ENCODE data around the gene YDJC.
"Not testable (repeated sequence)": the region's sequence is repeated elsewhere in the genome, so short reads cannot be mapped to it uniquely, and the experiment has no call there.

Gene YDJC

GRCh38 chr22:21646608-21647590, 17.1 kb upstream of the YDJC start:
- peak overlapping the region in 1 of 3 experiments; percentile 73 for H3K27ac Mint-ChIP-seq
- H3K9me3 Mint-ChIP-seq: no peaks in the 10 kb centered on the region
- H3K4me1 Mint-ChIP-seq: peaks cover 30% of the 10 kb centered on the region
- TF ChIP-seq CTCF (IDR thresholded peaks at IDR 0.05; ENCODE audit: unreplicated experiment in 3 of 3): peak; percentile 79 to 92 (median 85)
- H3K27me3 Mint-ChIP-seq (ENCODE audit: low read depth): no peaks in the 10 kb centered on the region
- peak overlapping the region; percentile 69 to 82 (median 74) for H3K4me3 Mint-ChIP-seq
- peaks cover 16% of the 10 kb centered on the region for H3K36me3 Mint-ChIP-seq (ENCODE audit: low read depth)

GRCh38 chr22:21645513-21645912, 15.7 kb upstream of the YDJC start:
- H3K27me3 Mint-ChIP-seq (ENCODE audit: low read depth); H3K27ac Mint-ChIP-seq; H3K9me3 Mint-ChIP-seq: not testable (repeated sequence)
- peaks cover 16% of the 10 kb centered on the region for H3K36me3 Mint-ChIP-seq (ENCODE audit: low read depth)
- H3K4me1 Mint-ChIP-seq: peaks cover 24% of the 10 kb centered on the region
- peak overlapping the region in 1 of 3 experiments; percentile 27 for H3K4me3 Mint-ChIP-seq

GRCh38 chr22:21643533-21644357, 13.9 kb upstream of the YDJC start:
- no peaks in the 10 kb centered on the region for H3K9me3 Mint-ChIP-seq
- peaks cover 19% of the 10 kb centered on the region for H3K4me1 Mint-ChIP-seq

GRCh38 chr22:21642584-21643448, 13.0 kb upstream of the YDJC start:
- H3K4me1 Mint-ChIP-seq: peaks cover 19% of the 10 kb centered on the region
- H3K27ac Mint-ChIP-seq: no peak overlapping the region
- no peaks in the 10 kb centered on the region for H3K9me3 Mint-ChIP-seq
- peak overlapping the region; percentile 75 to 87 (median 78) for H3K4me3 Mint-ChIP-seq
- TF ChIP-seq CTCF (IDR thresholded peaks at IDR 0.05; ENCODE audit: unreplicated experiment in 3 of 3): peak; percentile 50 to 65 (median 62)
- peaks cover 7% of the 10 kb centered on the region for H3K27me3 Mint-ChIP-seq (ENCODE audit: low read depth)
- peaks cover 16% of the 10 kb centered on the region for H3K36me3 Mint-ChIP-seq (ENCODE audit: low read depth)

More at GRCh38 chr22:21643533-21644357, 13.9 kb upstream of the YDJC start:
- Mint-ChIP-seq H3K27me3 (ENCODE audit: low read depth) (peaks cover 7% of the 10 kb centered on the region), H3K4me3 (peak overlapping the region; percentile 75 to 87 (median 78)), H3K36me3 (ENCODE audit: low read depth) (peaks cover 16% of the 10 kb centered on the region), H3K27ac (no peak overlapping the region)
- TF ChIP-seq CTCF (IDR thresholded peaks at IDR 0.05; ENCODE audit: unreplicated experiment in 3 of 3): no peak

- Mint-ChIP-seq H3K27ac (peak within 1 kb of the TSS in 2 of 3 experiments; percentile 35 to 52), H3K4me1 (peaks cover 18% of the 10 kb centered on the region), H3K27me3 (ENCODE audit: low read depth) (peaks cover 7% of the 10 kb centered on the region), H3K36me3 (ENCODE audit: low read depth) (peaks cover 16% of the 10 kb centered on the region), H3K9me3 (no peaks in the 10 kb centered on the region), H3K4me3 (peak within 1 kb of the TSS; percentile 75 to 87 (median 78))
- peak in 2 of 3 experiments; percentile 2 to 6 for TF ChIP-seq CTCF (IDR thresholded peaks at IDR 0.05; ENCODE audit: unreplicated experiment in 3 of 3)
Measured at GRCh38 chr22:21641789-21642583, 12.2 kb upstream of the YDJC start, which contains the start of gene SDF2L1. TSS of gene SDF2L1 (plus strand) at chr22:21642302. CDS start at chr22:21642337, 35 bp downstream.
